OCI-M2 (cell line): Measurements from ENCODE around the gene MTG2.

Source experiments
- DNase-seq: peaks from one replicate; lab custom pipeline; 2025; ENCODE audit not compliant: unreplicated experiment; lab: John Stamatoyannopoulos, UW

The MTG2 gene

DNA sequence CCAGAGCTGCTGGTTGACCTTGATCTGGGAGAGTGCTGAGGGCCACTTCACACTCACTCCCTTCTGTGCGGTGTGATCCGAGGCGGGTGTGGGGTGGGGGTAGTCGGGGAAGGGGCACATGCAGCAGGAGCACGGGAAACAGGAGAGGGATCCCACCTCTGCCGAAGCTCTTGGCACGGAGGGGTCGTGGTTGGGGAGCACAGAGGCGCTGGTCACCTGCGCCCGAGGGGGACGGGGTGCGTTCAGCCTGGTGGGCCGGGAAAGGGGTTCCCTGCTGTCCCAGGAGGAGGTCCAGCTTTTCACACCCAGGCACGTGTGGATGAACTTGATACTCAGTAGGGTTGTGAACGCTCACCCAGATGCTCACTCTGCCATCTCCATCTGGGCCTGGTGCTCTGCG is 22.0 kb upstream of the MTG2 start:
- DNase-seq = no peak

- no peak for DNase-seq
Measured at GRCh38 chr20:62161347-62161746, 21.5 kb upstream of the MTG2 start.

DNA sequence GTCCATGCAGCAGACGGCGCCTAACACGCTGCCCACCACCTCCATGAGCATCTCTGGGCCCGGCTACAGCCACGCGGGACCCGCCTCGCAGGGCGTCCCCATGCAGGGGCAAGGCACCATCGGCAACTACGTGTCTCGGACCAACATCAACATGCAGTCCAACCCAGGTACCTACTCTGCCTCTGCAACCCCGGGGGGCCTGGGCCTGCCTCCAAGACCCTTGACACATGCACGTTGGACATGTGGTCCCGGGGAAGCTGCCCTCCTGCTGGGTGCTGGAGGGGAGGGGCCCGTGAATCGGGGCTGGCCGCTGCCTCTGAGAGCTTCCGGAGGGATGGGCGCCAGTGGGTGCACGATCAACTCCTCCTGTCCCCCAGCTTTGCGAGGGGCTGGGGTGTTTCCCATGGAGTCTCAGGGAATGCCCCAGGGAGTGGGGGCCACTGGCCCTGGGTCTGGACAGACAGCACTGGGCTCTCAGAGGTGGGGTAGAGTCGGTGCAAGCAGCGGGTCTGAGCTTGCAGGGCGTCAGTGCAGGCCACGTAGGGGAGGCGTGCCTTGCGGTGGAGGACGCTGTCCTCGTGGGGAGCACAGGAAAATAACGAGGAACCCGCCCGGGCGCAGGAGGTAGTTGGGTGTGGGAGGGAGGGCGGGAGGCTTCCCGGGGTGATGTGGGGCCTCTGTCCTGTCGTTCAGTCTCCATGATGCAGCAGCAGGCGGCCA is 19.9 kb upstream of the MTG2 start:
- DNase-seq = no peak

- DNase-seq = no peak
Measured at GRCh38 chr20:62163485-62163865, 19.4 kb upstream of the MTG2 start.

DNA sequence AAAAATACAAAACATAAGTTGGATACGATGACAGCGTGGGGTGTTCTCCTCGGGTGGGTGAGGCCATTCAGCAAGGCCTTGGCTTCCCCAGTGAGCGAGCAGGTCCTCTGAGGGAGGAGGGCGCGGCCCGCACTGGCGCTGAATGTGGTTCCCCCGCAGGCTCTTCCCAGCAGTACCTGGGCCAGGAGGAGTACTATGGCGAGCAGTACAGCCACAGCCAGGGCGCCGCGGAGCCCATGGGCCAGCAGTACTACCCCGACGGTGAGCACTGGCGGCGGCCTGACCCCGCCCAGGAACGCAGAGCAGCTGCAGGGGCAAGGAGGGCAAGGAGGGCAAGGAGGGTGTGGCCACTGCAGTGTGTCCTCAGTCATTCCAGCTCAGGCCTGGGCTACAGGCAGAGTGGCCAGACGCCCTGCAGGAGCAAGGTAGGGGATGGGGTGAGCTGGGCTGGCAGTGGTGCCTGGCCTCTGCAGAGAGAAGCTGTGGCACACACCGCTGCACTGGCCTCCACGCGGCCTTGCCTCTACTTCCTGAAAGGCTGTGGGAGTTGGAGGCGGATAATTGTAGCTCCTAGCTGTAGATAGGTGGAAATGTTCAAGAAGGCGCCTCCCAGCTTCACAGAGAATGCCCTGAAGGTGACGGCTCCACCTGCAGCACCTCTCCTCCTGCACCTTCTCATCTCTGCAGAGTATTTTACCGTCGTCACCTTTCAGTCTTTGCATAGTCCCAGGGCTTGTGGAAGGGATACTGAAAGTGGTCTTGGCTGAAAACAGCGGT is 18.7 kb upstream of the MTG2 start:
- DNase-seq = no peak

GRCh38 chr20:62164879-62165761 is 17.7 kb upstream of the MTG2 start:
- DNase-seq = no peak

DNA sequence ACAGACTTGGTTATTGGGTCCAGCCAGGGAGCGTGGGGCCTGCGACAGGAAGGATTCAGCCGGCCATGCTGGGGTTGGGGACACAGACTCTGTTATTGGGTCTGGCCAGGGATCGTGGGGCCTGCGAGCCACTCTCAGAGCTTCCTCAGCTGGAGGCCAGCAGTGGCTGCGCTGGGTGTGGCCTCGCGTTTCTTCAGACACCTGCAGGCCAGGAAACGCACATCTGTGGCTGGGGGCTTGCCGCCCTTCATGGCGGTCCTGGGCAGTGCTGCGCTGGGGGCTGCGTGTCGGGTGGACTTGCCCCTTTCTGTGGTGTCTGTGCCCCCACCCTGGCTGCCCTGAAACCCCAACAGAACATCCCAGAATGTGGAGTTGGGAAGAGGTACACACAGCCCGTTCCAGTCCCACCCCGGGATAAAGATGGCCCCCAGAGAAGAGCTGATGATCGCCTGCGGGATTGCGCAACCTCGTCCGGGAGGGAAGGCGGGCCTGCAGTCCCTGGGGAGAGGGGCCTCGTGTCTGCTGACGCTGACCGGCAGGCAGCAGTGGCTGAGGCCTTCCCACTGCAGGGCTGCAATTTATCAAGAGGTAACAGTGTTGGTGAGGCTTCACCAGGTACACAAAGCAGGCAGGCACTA is 16.9 kb upstream of the MTG2 start:
- no peak for DNase-seq

GRCh38 chr20:62167474-62167873 is 15.4 kb upstream of the MTG2 start:
- DNase-seq = no peak

GRCh38 chr20:62168061-62168460 is 14.8 kb upstream of the MTG2 start:
- no peak for DNase-seq

GRCh38 chr20:62168890-62169435 is 13.9 kb upstream of the MTG2 start:
- DNase-seq = no peak

GRCh38 chr20:62170536-62170935 is 12.3 kb upstream of the MTG2 start:
- DNase-seq = no peak

GRCh38 chr20:62171245-62171644 is 11.6 kb upstream of the MTG2 start:
- no peak for DNase-seq

- DNase-seq = no peak
Measured at GRCh38 chr20:62172666-62173065, 10.2 kb upstream of the MTG2 start.

DNA sequence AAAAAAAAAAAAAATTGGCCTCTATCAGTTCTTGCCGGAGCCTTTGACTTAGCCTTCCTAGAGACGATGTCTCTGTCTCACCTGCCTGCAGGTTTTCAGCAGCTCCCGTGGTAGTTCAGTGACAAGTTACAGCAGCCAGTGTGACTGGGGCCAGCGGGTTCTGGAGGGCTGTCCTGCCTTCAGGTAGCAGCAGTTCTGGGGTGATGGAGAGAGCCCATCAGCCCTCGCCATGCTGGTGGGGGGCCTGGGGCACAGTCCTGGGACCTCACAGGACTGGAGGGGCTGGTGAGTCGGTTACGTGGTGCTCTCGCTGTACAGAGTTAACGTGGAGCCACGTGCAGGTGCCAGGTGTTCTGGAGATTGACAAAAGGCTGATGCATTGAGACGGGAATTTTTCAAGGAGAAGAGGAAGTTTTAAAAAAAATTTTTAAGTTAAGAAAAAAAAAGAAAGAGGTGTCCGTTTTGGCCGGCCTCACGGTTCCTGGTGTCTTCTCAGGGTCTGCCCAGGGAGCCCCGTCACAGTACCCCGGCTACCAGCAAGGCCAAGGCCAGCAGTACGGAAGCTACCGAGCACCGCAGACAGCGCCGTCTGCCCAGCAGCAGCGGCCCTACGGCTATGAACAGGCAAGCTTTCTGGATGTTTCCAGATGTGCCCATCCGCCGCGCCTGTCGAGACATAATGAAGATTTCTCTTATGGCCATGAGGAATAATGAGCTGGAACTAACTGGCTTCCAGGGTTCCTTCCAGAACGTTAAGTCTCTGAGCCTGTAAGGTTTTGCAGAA is 8.6 kb upstream of the MTG2 start:
- no peak for DNase-seq

- no peak for DNase-seq
Measured at GRCh38 chr20:62174870-62175624, 7.8 kb upstream of the MTG2 start.

DNA sequence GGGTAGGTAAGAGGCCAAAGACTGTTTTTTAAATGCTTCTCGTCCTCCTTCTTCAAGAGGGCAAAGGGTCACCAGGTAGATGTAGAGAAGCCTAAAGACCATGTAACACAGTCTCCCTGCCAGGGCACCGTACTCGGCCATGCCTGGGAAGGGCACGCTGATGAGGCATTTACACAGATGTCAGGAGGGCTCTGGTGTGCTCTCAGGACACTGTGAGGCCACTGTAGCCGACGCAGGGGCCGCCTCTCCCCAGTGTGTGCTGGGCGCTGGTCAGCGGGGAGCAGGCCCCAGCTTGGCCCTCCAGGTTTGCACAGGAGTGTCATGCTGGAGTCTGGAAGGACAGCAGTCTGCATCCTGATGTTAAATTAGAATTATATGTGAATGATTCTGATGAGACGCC is 7.1 kb upstream of the MTG2 start:
- DNase-seq = no peak

GRCh38 chr20:62176866-62177265 is 6.0 kb upstream of the MTG2 start:
- DNase-seq = no peak

DNA sequence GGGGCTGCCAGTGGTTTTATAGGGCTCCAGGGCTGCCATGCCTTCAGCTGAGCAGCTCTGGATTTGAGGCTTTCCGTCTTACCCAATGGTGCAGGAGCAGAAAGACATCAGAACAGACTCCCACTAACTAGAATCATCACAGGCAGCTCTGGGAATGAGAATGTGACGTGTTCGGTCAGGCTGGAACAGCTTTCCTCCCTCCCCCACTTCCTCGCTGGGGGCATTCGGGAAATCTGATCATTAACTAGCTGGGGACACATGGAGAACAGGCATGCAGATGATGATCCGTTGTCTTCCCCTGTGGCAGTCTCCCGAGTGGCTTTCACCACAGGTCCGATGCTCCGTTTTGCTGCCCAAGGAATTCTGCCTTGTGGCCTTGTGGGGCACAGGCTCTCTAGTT is 5.5 kb upstream of the MTG2 start:
- DNase-seq = no peak
